IMR-90 (cell line): ENCODE measurements around the gene CALN1. TPM values are rescaled to one million over a fixed set of nuclear protein-coding genes. Genes with fewer than 3 reads are reported as not detected.
"Not testable (repeated sequence)": the region's sequence is repeated elsewhere in the genome, so short reads cannot be mapped to it uniquely, and the experiment has no call there.

ENCODE experiments used
- ATAC-seq: fragments of 200-7000 bp; cut with Tn5 transposase; 2 replicates; pipeline ENCODE4 v1.9.1; 2020; ENCODE audit warnings: low read depth, mild to moderate bottlenecking, moderate library complexity
- Bru-seq: library from RNA; stranded (reverse); fragments of 400-500 nt; gene quantifications from one replicate; lab custom pipeline; 2021; lab: Mats Ljungman, UMichigan
- BruChase-seq, 2 experiments: library from RNA; stranded (reverse); fragments of 400-500 nt; gene quantifications; one replicate each; lab custom pipeline; 2021; lab: Mats Ljungman, UMichigan
- BruUV-seq: library from RNA; stranded (reverse); fragments of 400-500 nt; replicated peaks from 2 replicates; lab custom pipeline; 2021; lab: Mats Ljungman, UMichigan
- CTCF ChIA-PET: fragments of 300-600 bp; formaldehyde crosslinking; extraction: SDS; loops from one replicate; lab custom pipeline; 2021; ENCODE audit warnings: antibody characterized with exemption; lab: Yijun Ruan, JAX
- POLR2A ChIA-PET: fragments of 300-600 bp; sonication (Branson Sonifier 250); formaldehyde crosslinking; loops from one replicate; lab custom pipeline; 2022; ENCODE audit warnings: antibody characterized with exemption; ENCODE audit not compliant: unreplicated experiment; lab: Charles Lee
- DNase-seq: peaks from one replicate; pipeline ENCODE4 v3.0.0; 2013
- H2AFZ ChIP-seq: replicated peaks from 2 replicates; pipeline ENCODE3; 2013; ENCODE audit warnings: low read length, mild to moderate bottlenecking; ENCODE audit not compliant: poor library complexity
- H2AK5ac ChIP-seq: 2 replicates; pipeline ENCODE4 v1.6.1; 2013; ENCODE audit warnings: low read depth, low read length, inconsistent platforms
- H2AK9ac ChIP-seq: replicated peaks from 2 replicates; pipeline ENCODE3; 2013; ENCODE audit warnings: mild to moderate bottlenecking, low read depth, low read length, moderate library complexity; ENCODE audit not compliant: poor library complexity
- H2BK120ac ChIP-seq: 2 replicates; pipeline ENCODE4 v1.6.1; 2013; ENCODE audit warnings: low read depth, low read length, inconsistent platforms
- H2BK15ac ChIP-seq: 3 replicates; pipeline ENCODE4 v1.6.1; 2013; ENCODE audit warnings: low read depth, low read length, inconsistent platforms
- H2BK20ac ChIP-seq: 2 replicates; pipeline ENCODE4 v1.6.1; 2013; ENCODE audit warnings: low read depth, mild to moderate bottlenecking, inconsistent platforms, low read length, moderate library complexity
- H2BK5ac ChIP-seq: 2 replicates; pipeline ENCODE4 v1.6.1; 2013; ENCODE audit warnings: mild to moderate bottlenecking, low read depth, low read length, inconsistent platforms; ENCODE audit not compliant: poor library complexity, severe bottlenecking
- H3K14ac ChIP-seq: replicated peaks from 2 replicates; pipeline ENCODE4 v1.6.1; 2013; ENCODE audit warnings: low read depth, low read length, inconsistent platforms
- H3K18ac ChIP-seq: 2 replicates; pipeline ENCODE4 v1.6.1; 2013; ENCODE audit warnings: low read depth, low read length, control low read depth
- H3K23ac ChIP-seq: 2 replicates; pipeline ENCODE4 v1.6.1; 2013; ENCODE audit warnings: low read depth, low read length, inconsistent platforms
- H3K27ac ChIP-seq: 2 replicates; pipeline ENCODE4 v1.5.1; 2013; ENCODE audit warnings: mild to moderate bottlenecking, control low read depth, low read length; ENCODE audit not compliant: insufficient read depth
- H3K27me3 ChIP-seq: 2 replicates; pipeline ENCODE4 v1.6.1; 2013; ENCODE audit warnings: low read length; ENCODE audit not compliant: control insufficient read depth, insufficient read depth
- H3K36me3 ChIP-seq: 2 replicates; pipeline ENCODE4 v1.6.1; 2013; ENCODE audit warnings: low read length, mixed read lengths; ENCODE audit not compliant: control insufficient read depth, insufficient read depth
- H3K4ac ChIP-seq: 2 replicates; pipeline ENCODE4 v1.6.1; 2013; ENCODE audit warnings: low read depth, low read length, inconsistent platforms
- H3K4me1 ChIP-seq: 2 replicates; pipeline ENCODE4 v1.6.1; 2013; ENCODE audit warnings: low read length, mixed read lengths; ENCODE audit not compliant: control insufficient read depth, insufficient read depth
- H3K4me2 ChIP-seq: 2 replicates; pipeline ENCODE4 v1.6.1; 2013; ENCODE audit warnings: low read depth, mild to moderate bottlenecking, control low read depth, low read length, moderate library complexity
- H3K4me3 ChIP-seq: 2 replicates; pipeline ENCODE4 v1.5.1; 2013; ENCODE audit warnings: low read depth, mild to moderate bottlenecking, control low read depth, low read length, moderate library complexity; ENCODE audit not compliant: insufficient read depth
- H3K56ac ChIP-seq: 2 replicates; pipeline ENCODE4 v1.6.1; 2013; ENCODE audit warnings: low read length, inconsistent platforms; ENCODE audit not compliant: insufficient read depth; ENCODE audit errors: extremely low read depth
- H3K79me1 ChIP-seq, 2 experiments: 2 replicates each; pipeline ENCODE4 v1.6.1; 2013; ENCODE audit warnings: low read length in 2 of 2, inconsistent platforms in 1 of 2, low read depth in 1 of 2
- H3K9ac ChIP-seq: 2 replicates; pipeline ENCODE4 v1.6.1; 2013; ENCODE audit warnings: low read depth, low read length, control low read depth
- H3K9me1 ChIP-seq: 2 replicates; pipeline ENCODE4 v1.6.1; 2013; ENCODE audit warnings: low read length, inconsistent platforms; ENCODE audit not compliant: insufficient read depth
- H3K9me3 ChIP-seq: 2 replicates; pipeline ENCODE4 v1.6.1; 2013; ENCODE audit warnings: low read length; ENCODE audit not compliant: control insufficient read depth, insufficient read depth
- H4K20me1 ChIP-seq: 2 replicates; pipeline ENCODE4 v1.6.1; 2013; ENCODE audit warnings: low read length, inconsistent platforms; ENCODE audit not compliant: insufficient read depth
- H4K5ac ChIP-seq: 2 replicates; pipeline ENCODE4 v1.6.1; 2013; ENCODE audit warnings: mild to moderate bottlenecking, low read depth, low read length, control low read depth
- H4K8ac ChIP-seq, 2 experiments: 2 replicates each; pipeline ENCODE4 v1.6.1; 2013; ENCODE audit warnings: low read depth in 2 of 2, low read length in 2 of 2, control low read depth in 1 of 2, inconsistent platforms in 1 of 2
- H4K91ac ChIP-seq: 2 replicates; pipeline ENCODE4 v1.6.1; 2013; ENCODE audit warnings: low read depth, low read length, inconsistent platforms; ENCODE audit not compliant: insufficient read depth
- WGBS, 2 experiments: methylation state at CpG; one replicate each; pipeline versions ENCODE4 v1.1.5 to v1.1.7; 2013; ENCODE audit warnings: missing lambda C conversion rate in 2 of 2; ENCODE audit not compliant: insufficient read length in 1 of 2; ENCODE audit errors: extremely low coverage in 2 of 2; 5-methylcytosine and 5-hydroxymethylcytosine counted together
- dilution Hi-C: fragments of 300-500 bp; cut with HindIII; formaldehyde crosslinking; loops from one replicate; pipeline ENCODE4 v1.14.3; 2018; ENCODE audit warnings: low sequenced_read_pairs; ENCODE audit not compliant: unreplicated experiment
- in situ Hi-C: fragments of 300-500 bp; cut with MboI; formaldehyde crosslinking; loops from 3 replicates; pipeline ENCODE4 v1.14.3; 2019; ENCODE audit warnings: low sequenced_read_pairs, inconsistent platforms, mixed read lengths
- intact Hi-C: fragments of 100-400 bp; cut with micrococcal nuclease; formaldehyde crosslinking; loops from 2 replicates; pipeline ENCODE4 v1.10.0; 2022
- long read RNA-seq: library from polyadenylated mRNA; unstranded; transcript quantifications from one replicate; pipeline ENCODE4 v2.0.0, GENCODE V29; 2021; ENCODE audit not compliant: unreplicated experiment
- polyA plus RNA-seq, 3 experiments: library from polyadenylated mRNA; depleted of rRNA; stranded (reverse); fragments of >200 nt; gene quantifications; 2 replicates each; pipeline ENCODE4 v1.2.3, GENCODE V29; 2012; ENCODE audit warnings: low replicate concordance in 1 of 3
- total RNA-seq: library from RNA; depleted of rRNA; stranded (reverse); fragments of >200 nt; gene quantifications from 2 replicates; pipeline ENCODE4 v1.2.3, GENCODE V29; 2012; rRNA removed

CALN1 gene
- total RNA-seq (not detected in 2 replicates), polyA plus RNA-seq (2012; rRNA removed) (not detected in 2 replicates), Bru-seq, nascent RNA (percentile 10 among the genes with signal in this experiment), BruChase-seq, experiment 1, labeled RNA remaining after a 6-hour chase (percentile 23 among the genes with signal in this experiment), BruChase-seq, experiment 2, labeled RNA remaining after a 2-hour chase (percentile 17 among the genes with signal in this experiment)
- not detected in 2 replicates for polyA plus RNA-seq (2012; cell fraction: cytosol; rRNA removed)
- polyA plus RNA-seq (2012; cell fraction: nucleus; rRNA removed; ENCODE audit: low replicate concordance), result not detected in 2 replicates
- long read RNA-seq, result 0 reads

DNA sequence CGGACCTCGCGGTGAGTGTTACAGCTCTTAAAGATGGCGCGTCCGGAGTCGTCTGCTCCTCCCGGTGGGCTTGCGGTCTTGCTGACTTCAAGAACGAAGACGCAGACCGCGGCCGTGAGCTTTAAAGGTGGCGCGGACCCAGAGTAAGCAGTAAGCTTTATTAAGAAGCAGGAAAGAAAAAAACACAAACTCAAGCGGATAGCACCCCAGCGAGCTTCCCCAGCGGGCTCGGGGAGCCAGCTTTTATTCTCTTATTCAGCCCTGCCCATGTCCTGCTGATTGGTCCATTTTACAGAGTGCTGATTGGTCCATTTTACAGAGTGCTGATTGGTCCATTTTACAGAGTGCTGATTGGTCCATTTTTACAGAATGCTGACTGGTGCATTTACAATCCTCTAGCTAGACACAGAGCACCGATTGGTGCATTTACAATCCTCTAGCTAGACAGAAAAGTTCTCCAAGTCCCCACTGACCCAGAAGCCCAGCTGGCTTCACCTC lies at the start of gene CALN1:
Gene CALN1 (minus strand): TSS at position 218 of the 498 bp plus-strand sequence.
- H4K8ac ChIP-seq, H2AFZ ChIP-seq, CTCF ChIA-PET, H3K79me1 ChIP-seq, H3K14ac ChIP-seq, H4K20me1 ChIP-seq, BruUV-seq, H2BK120ac ChIP-seq, H2BK20ac ChIP-seq, H3K18ac ChIP-seq, H4K5ac ChIP-seq, DNase-seq, H3K56ac ChIP-seq, H3K9me1 ChIP-seq, H3K36me3 ChIP-seq, H3K4me3 ChIP-seq, H4K91ac ChIP-seq, H3K27ac ChIP-seq, in situ Hi-C loops, H3K9ac ChIP-seq, H2AK9ac ChIP-seq, H3K23ac ChIP-seq, H3K4me2 ChIP-seq, H2BK15ac ChIP-seq, H3K4me1 ChIP-seq, dilution Hi-C loops, H3K27me3 ChIP-seq, H3K4ac ChIP-seq, intact Hi-C loops, H2AK5ac ChIP-seq, POLR2A ChIA-PET, ATAC-seq: not testable (repeated sequence)
- H2BK5ac ChIP-seq, result peak within 1 kb of the TSS; percentile 45
- H3K9me3 ChIP-seq, result peaks cover 15% of the 10 kb centered on the region
- 91% methylated on average over 18 of the region's 21 CpGs; no CpG with 5 or more reads in 1 of the 2 experiments for whole genome bisulfite sequencing, 2 experiments
